ENCODE data around the gene CCDC82. TPM values are rescaled to one million over a fixed set of nuclear protein-coding genes. Genes with fewer than 3 reads are reported as not detected.
A peak's percentile ranks its signal among the peaks of the same experiment; 100 is the strongest.
"Not testable (repeated sequence)": the region's sequence is repeated elsewhere in the genome, so short reads cannot be mapped to it uniquely, and the experiment has no call there.

The CCDC82 gene
- total RNA-seq (2014; rRNA removed; shearing (Covaris generic); ENCODE audit: low replicate concordance): 2.5 and 6.4 TPM in 2 replicates

DNA sequence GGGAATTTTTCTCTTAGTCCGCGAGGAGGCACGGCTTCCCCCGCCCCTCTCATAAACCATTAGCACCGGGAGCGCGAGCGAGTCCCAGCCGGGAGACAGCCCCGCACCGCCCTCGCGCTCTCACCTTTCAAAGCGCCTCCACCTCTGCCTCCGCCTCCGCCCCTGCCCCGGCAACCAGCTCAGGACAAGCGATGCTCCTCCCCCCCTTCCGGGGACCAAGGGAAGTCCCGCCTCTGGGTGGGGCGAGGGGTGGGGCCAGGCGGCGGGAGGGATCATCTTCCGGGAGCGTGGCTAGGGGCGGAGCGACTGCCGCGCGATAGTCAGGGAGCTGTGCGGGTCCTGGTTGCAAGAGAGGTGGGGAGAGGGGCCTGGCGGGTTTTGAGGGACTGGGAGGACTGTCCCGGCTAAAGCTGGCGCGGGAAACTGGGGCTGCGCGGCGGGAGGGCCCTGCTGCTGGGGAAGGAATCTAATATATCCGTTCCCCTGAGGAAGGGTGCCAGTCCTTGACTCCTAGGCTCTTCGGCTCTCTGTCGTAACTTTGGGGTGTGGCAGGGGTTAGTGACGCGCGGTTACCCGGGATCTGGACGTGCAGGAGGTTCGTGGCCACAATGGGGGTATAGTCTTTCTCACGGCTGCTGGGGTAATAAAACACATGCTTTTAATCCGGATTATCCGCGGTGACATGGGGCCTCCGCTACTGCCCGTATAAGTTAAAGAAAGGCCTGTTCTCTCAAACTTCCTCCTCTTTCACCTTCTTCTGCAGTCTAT, at the start of gene CCDC82, which contains the start of gene JRKL:
Gene CCDC82, minus strand, starts transcription at position 193 of the 768 bp plus-strand sequence. CDS start 5,165 bp downstream, outside the sequence.
Gene JRKL, plus strand, starts transcription at position 294 of the 768 bp plus-strand sequence. CDS start 637 bp downstream, outside the sequence.
- peak; percentile 96 for DNase-seq (ENCODE audit: low read depth)
- in situ Hi-C loops (cut with HindIII; ENCODE audit: low pct_unique_long_range_greater_than_20kb, low sequenced_read_pairs): no loop called here

- in situ Hi-C loops (cut with HindIII; ENCODE audit: low pct_unique_long_range_greater_than_20kb, low sequenced_read_pairs); DNase-seq (ENCODE audit: low read depth): not testable (repeated sequence)
Measured at GRCh38 chr11:96432654-96433053, 42.9 kb upstream of the CCDC82 start.

- in situ Hi-C loops (cut with HindIII; ENCODE audit: low pct_unique_long_range_greater_than_20kb, low sequenced_read_pairs): no loop called here
- DNase-seq (ENCODE audit: low read depth): no peak
Measured at GRCh38 chr11:96430668-96431067, 41.0 kb upstream of the CCDC82 start.

- DNase-seq (ENCODE audit: low read depth): peak; percentile 19
- in situ Hi-C loops (cut with HindIII; ENCODE audit: low pct_unique_long_range_greater_than_20kb, low sequenced_read_pairs): no loop called here
Measured at GRCh38 chr11:96424693-96425092, 35.0 kb upstream of the CCDC82 start.

DNA sequence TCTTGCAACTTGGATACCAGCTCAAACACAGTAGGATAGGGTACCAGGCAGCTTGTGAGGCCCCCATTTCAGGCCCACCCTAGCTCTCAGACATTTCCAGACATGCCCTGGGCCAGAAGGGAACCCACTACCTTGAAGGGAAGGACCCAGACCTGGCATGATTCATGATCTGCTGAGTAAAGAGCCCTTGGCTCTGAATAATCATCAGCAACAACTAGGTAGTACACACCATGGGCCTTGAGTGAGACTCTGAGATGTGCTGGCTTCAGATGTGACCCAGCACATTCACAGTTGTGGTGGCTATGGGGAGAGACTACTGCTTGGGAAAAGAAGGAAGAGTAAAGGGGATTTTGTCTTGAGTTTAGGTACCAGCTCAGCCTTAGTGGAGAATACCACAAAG, 23.7 kb upstream of the CCDC82 start:
- in situ Hi-C loops (cut with HindIII; ENCODE audit: low pct_unique_long_range_greater_than_20kb, low sequenced_read_pairs): no loop called here
- no peak for DNase-seq (ENCODE audit: low read depth)

DNA sequence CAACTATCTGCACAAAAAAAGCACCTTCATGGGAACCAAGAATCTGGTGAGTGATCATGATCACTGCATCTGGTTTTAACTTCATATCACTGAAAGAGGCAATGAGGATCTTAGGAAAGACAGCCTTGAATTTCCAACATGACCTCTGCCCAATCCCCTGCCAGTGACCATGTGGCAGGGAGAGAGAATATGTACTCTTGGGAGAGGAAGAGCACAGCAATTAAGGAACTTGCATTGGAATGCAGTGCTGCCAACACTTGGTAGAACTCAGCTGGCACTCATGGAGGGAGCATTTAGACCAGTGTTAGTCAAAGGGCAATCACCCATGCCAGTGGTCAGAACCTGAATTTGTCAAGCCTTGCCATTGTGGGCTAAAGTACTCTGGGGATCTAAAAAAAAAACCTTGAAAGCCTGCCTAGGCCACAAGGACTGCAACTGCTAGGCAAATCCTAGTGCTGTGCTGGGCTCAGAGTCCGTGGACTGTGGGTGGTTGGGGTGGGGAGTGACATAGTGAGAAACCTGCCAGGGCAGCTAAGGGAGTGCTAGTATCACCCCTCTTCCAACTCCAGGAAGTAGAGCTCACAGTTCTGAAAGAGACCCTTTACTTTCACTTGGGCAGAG, 23.2 kb upstream of the CCDC82 start:
- no peak for DNase-seq (ENCODE audit: low read depth)

DNA sequence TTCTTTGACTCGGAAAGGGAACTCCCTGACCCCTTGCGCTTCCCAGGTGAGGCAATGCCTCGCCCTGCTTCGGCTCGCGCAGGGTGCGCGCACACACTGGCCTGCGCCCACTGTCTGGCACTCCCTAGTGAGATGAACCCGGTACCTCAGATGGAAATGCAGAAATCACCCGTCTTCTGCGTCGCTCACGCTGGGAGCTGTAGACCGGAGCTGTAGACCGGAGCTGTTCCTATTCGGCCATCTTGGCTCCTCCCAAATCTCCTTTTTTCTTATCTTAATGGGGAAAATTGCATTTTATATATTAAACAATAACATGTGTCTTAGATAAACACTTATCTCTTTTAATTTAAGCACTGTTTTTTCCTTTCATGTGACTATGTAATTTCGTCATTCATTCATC, 21.7 kb upstream of the CCDC82 start:
- DNase-seq (ENCODE audit: low read depth); in situ Hi-C loops (cut with HindIII; ENCODE audit: low pct_unique_long_range_greater_than_20kb, low sequenced_read_pairs): not testable (repeated sequence)

More for the DNA sequence above, 23.2 kb upstream of the CCDC82 start:
- in situ Hi-C loops (cut with HindIII; ENCODE audit: low pct_unique_long_range_greater_than_20kb, low sequenced_read_pairs): no loop called here

GRCh38 chr11:96400697-96401096, 11.0 kb upstream of the CCDC82 start:
- no peak for DNase-seq (ENCODE audit: low read depth)
- in situ Hi-C loops (cut with HindIII; ENCODE audit: low pct_unique_long_range_greater_than_20kb, low sequenced_read_pairs): no loop called here

DNA sequence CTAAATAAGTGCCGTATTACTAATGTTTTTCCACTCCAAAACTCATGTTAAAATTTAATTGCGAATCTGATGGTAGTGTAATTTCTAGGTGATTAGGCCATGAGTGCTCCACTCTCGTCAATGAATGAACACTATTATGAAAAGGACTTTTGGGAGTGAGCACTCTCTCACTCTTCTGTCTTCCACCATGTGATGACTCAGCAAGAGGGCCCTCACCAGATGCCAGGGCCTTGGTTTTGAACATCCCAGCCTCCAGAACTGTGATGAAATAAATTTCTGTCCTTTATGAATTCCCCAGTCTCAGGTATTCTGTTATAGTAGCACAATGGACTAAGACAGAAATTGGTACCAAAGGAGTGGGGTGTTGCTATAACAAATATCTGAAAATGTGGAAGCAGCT, 8.2 kb upstream of the CCDC82 start:
- DNase-seq (ENCODE audit: low read depth): no peak
- in situ Hi-C loops (cut with HindIII; ENCODE audit: low pct_unique_long_range_greater_than_20kb, low sequenced_read_pairs): no loop called here

GRCh38 chr11:96396637-96397036, 6.9 kb upstream of the CCDC82 start:
- no peak for DNase-seq (ENCODE audit: low read depth)
- in situ Hi-C loops (cut with HindIII; ENCODE audit: low pct_unique_long_range_greater_than_20kb, low sequenced_read_pairs): no loop called here

DNA sequence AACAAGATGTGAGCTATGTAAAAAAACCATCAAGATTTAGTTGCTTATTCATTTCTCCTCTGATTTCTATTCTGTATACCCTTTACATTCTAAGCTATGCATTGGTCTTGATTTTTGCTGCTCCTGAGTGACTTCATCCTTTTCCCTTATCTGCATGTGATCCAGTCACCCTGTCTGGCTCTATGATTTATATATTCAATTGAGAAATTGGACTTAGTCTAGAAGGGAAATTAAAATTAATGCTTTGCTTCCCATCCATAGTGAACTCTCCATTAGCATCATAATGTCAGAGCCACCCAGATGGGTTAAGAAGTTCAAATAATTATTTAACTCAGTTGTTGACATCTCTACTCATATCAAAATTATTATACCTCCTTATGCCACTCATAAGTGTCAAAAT, 5.1 kb upstream of the CCDC82 start:
- no peak for DNase-seq (ENCODE audit: low read depth)
- in situ Hi-C loops (cut with HindIII; ENCODE audit: low pct_unique_long_range_greater_than_20kb, low sequenced_read_pairs): no loop called here

DNA sequence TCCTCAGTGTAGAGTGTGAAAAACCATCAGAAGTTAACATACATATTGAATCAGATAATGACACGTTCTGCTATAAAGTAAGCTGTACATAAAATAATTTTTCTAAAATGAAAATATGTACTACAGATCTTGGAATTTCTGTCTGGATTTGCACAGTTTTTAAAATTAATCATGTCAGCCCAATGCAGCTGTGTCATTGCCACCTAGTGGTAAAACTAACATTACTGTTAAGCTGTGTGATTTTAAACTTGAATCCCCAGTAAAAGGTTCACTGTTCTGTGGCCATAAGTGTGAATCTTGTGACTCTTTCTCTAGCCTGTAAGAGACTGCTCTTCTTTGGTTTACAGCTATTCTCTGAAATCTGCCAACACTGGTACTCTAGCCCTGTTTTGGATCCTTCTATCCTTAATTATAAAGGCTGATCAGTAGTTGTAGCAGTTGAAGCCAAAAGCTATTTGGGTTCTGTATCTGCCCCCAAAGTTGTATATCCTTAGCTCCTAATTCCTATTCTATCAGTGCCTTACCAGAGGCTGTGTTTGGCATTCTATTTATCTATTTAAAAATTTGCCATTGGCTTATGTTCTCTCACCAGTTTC, 4.1 kb upstream of the CCDC82 start:
- in situ Hi-C loops (cut with HindIII; ENCODE audit: low pct_unique_long_range_greater_than_20kb, low sequenced_read_pairs): no loop called here

DNA sequence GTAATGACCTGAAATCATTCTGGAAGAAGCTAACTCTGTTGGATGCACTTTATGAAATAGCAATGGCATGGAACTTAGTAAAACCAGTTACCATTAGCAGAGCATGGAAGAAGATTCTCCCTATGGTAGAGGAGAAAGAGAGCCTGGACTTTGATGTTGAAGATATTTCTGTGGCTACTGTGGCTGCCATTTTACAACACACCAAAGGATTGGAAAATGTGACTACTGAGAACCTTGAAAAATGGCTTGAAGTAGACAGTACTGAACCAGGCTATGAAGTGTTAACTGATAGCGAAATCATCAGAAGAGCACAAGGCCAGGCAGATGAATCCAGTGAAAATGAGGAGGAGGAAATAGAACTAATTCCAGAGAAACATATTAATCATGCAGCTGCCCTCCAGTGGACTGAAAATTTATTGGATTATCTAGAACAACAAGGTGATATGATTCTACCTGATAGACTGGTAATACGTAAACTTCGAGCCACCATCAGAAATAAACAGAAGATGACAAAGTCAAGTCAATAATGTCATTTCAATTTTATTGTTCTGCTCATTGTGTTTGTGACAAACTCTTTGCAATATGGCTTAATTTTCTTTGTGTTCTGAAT, 2.1 kb upstream of the CCDC82 start:
- no peak for DNase-seq (ENCODE audit: low read depth)
- in situ Hi-C loops (cut with HindIII; ENCODE audit: low pct_unique_long_range_greater_than_20kb, low sequenced_read_pairs): no loop called here

More for the DNA sequence above, 4.1 kb upstream of the CCDC82 start:
- DNase-seq (ENCODE audit: low read depth): peak; percentile 18

DNA sequence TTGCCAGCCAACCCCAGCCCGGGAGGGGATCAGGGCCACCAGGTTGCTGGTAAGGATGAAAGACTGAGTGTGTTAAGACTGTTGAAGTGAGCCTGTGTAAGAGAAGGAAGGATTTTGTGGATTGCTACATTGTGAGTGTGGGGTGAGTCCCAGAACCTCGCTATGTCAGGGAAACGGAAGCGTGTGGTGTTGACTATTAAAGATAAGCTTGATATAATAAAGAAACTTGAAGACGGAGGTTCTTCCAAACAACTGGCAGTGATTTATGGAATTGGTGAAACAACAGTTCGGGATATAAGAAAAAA, 728 bp upstream of the CCDC82 start:
- in situ Hi-C loops (cut with HindIII; ENCODE audit: low pct_unique_long_range_greater_than_20kb, low sequenced_read_pairs): no loop called here
- DNase-seq (ENCODE audit: low read depth): no peak

DNA sequence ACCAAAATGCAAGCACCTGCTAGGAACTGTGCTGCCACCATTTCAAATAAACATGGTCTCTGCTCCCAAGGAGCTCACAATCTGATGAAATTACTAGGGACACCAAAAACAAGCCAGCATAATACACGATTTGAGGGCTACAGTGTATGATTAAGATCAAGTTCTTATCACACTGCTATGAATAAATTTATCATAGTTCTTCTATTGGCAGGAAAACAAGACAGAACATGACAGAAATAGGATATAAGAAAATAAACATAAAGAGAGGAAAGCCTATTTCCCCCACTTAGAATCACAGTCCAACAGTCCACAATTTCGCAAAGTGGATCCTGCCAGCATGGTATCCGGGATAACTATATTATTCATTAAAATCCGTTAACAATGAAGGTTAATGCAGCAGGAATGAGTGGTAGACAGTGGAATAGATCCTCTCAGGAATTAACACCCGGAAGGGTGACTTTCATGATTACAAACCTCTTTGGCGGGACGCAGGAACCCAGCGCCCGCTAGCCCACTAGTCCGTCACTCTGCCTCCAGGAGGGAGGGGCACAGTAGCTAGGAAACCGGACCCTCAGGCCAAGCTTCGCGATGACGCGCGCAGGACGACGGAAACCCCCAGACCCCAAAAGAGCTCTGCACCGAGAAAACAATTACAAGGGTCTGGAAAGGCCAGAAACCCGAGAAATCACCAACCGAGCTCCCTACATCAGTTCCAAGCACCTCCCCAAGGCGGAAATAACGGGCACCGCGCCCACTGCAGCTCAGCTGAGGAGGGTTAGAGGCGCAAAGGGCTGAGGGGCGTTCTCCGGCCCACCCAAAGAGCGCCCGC, 607 bp downstream of the CCDC82 start:
- no peak for DNase-seq (ENCODE audit: low read depth)
- in situ Hi-C loops (cut with HindIII; ENCODE audit: low pct_unique_long_range_greater_than_20kb, low sequenced_read_pairs): no loop called here

GRCh38 chr11:96385187-96385586, 4.5 kb downstream of the CCDC82 start:
- in situ Hi-C loops (cut with HindIII; ENCODE audit: low pct_unique_long_range_greater_than_20kb, low sequenced_read_pairs): no loop called here
- DNase-seq (ENCODE audit: low read depth): no peak

GRCh38 chr11:96384156-96384555, 5.6 kb downstream of the CCDC82 start:
- DNase-seq (ENCODE audit: low read depth): no peak
- in situ Hi-C loops (cut with HindIII; ENCODE audit: low pct_unique_long_range_greater_than_20kb, low sequenced_read_pairs): no loop called here

DNA sequence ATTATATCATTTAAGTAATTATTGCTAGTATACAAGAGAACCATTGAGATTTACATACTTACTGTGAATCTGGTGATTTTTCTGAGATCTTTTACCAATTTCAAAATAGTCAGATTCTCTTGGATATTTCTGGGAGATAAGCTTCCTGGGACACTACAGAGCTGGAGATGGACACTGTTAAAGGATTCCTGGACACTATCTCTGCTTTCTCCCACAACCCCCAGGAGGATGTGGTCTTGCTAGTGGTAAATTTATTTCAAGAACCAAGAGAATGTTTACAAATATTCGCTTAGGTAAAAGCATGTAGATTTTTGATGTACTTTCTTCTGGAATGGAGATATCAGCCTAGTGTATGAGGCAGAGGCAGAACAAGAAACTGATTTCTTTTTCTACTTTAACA, 12.9 kb downstream of the CCDC82 start:
- in situ Hi-C loops (cut with HindIII; ENCODE audit: low pct_unique_long_range_greater_than_20kb, low sequenced_read_pairs): no loop called here
- no peak for DNase-seq (ENCODE audit: low read depth)
